ENCODE results near the gene SEPTIN5.

GRCh38 chr22:19753996-19754700 is 39.8 kb downstream of the SEPTIN5 start:
- TF ChIP-seq, protein P1, sequence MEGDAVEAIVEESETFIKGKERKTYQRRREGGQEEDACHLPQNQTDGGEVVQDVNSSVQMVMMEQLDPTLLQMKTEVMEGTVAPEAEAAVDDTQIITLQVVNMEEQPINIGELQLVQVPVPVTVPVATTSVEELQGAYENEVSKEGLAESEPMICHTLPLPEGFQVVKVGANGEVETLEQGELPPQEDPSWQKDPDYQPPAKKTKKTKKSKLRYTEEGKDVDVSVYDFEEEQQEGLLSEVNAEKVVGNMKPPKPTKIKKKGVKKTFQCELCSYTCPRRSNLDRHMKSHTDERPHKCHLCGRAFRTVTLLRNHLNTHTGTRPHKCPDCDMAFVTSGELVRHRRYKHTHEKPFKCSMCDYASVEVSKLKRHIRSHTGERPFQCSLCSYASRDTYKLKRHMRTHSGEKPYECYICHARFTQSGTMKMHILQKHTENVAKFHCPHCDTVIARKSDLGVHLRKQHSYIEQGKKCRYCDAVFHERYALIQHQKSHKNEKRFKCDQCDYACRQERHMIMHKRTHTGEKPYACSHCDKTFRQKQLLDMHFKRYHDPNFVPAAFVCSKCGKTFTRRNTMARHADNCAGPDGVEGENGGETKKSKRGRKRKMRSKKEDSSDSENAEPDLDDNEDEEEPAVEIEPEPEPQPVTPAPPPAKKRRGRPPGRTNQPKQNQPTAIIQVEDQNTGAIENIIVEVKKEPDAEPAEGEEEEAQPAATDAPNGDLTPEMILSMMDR (conservative IDR thresholded peaks at IDR 0.05; ENCODE audit: low read length), result no peak
- no peak for TF ChIP-seq EZH2phosphoT487 (IDR thresholded peaks at IDR 0.05; ENCODE audit: borderline replicate concordance)
